Measurements from ENCODE around the gene EFHC1. TPM values are rescaled to one million over a fixed set of nuclear protein-coding genes. Genes with fewer than 3 reads are reported as not detected.
A peak's percentile ranks its signal among the peaks of the same experiment; 100 is the strongest.

The EFHC1 gene
- total and polyA plus RNA-seq, 2 of the 13 experiments (the other 11 are each of a cell fraction or from before 2014, with no cell fraction given) = 23.4 to 29.5 TPM

DNA sequence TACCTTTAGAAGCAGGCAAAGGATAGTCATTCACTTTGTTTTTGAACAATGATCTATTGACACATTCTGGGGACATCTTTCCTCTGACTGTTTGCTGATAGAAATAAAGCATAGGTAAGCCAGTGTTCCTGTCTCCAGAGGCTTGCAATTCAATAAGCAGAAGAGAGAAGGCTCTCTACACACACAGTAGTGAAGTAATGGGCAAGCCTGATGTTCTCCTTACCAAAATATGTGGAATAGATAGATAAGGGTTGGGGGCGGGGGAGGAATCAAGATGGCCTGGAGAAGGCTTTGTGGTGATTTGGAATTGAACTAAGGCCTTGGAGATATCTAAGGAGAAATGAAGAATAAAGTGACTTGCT is 30.9 kb upstream of the EFHC1 start (continued):
- TF ChIP-seq GRHL1 (CRISPR knock-in tag; conservative IDR thresholded peaks at IDR 0.05) (no peak), MEF2D (CRISPR knock-in tag; IDR thresholded peaks at IDR 0.05) (no peak), ZFX (CRISPR knock-in tag; IDR thresholded peaks at IDR 0.05; ENCODE audit: low read depth) (0 out of 2 replicates have a peak, but pooled peaks have one; percentile 2), ZNF770 (CRISPR knock-in tag; IDR thresholded peaks at IDR 0.05) (0 out of 2 replicates have a peak, but pooled peaks have one; percentile 18), ZBTB8A (CRISPR knock-in tag; IDR thresholded peaks at IDR 0.05; ENCODE audit: borderline replicate concordance, low read depth) (0 out of 2 replicates have a peak, but pooled peaks have one; percentile 55), ZNF224 (CRISPR knock-in tag; IDR thresholded peaks at IDR 0.05) (0 out of 2 replicates have a peak, but pooled peaks have one; percentile 60), IKZF1 (IDR thresholded peaks at IDR 0.05) (no peak), HDAC1 (CRISPR knock-in tag; IDR thresholded peaks at IDR 0.05) (no peak), ZNF839 (CRISPR knock-in tag; IDR thresholded peaks at IDR 0.05; ENCODE audit: borderline replicate concordance) (no peak), TAF1 (CRISPR knock-in tag; IDR thresholded peaks at IDR 0.05) (no peak), ZSCAN22 (CRISPR knock-in tag; IDR thresholded peaks at IDR 0.05) (0 out of 2 replicates have a peak, but pooled peaks have one; percentile 31), CENPBD1 (CRISPR knock-in tag; IDR thresholded peaks at IDR 0.05; ENCODE audit: borderline replicate concordance, low read depth) (0 out of 2 replicates have a peak, but pooled peaks have one; percentile 87), SCMH1 (CRISPR knock-in tag; IDR thresholded peaks at IDR 0.05; ENCODE audit: borderline replicate concordance) (no peak), ZNF44 (CRISPR knock-in tag; IDR thresholded peaks at IDR 0.05) (no peak), HCFC1 (IDR thresholded peaks at IDR 0.05; ENCODE audit: low read depth, low read length) (no peak), SMARCE1 (IDR thresholded peaks at IDR 0.05; ENCODE audit: borderline replicate concordance) (no peak)
- TF ChIP-seq, protein P1, sequence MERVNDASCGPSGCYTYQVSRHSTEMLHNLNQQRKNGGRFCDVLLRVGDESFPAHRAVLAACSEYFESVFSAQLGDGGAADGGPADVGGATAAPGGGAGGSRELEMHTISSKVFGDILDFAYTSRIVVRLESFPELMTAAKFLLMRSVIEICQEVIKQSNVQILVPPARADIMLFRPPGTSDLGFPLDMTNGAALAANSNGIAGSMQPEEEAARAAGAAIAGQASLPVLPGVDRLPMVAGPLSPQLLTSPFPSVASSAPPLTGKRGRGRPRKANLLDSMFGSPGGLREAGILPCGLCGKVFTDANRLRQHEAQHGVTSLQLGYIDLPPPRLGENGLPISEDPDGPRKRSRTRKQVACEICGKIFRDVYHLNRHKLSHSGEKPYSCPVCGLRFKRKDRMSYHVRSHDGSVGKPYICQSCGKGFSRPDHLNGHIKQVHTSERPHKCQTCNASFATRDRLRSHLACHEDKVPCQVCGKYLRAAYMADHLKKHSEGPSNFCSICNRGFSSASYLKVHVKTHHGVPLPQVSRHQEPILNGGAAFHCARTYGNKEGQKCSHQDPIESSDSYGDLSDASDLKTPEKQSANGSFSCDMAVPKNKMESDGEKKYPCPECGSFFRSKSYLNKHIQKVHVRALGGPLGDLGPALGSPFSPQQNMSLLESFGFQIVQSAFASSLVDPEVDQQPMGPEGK (CRISPR knock-in tag; IDR thresholded peaks at IDR 0.05) = 0 out of 2 replicates have a peak, but pooled peaks have one; percentile 6
- TF ChIP-seq, protein P2, sequence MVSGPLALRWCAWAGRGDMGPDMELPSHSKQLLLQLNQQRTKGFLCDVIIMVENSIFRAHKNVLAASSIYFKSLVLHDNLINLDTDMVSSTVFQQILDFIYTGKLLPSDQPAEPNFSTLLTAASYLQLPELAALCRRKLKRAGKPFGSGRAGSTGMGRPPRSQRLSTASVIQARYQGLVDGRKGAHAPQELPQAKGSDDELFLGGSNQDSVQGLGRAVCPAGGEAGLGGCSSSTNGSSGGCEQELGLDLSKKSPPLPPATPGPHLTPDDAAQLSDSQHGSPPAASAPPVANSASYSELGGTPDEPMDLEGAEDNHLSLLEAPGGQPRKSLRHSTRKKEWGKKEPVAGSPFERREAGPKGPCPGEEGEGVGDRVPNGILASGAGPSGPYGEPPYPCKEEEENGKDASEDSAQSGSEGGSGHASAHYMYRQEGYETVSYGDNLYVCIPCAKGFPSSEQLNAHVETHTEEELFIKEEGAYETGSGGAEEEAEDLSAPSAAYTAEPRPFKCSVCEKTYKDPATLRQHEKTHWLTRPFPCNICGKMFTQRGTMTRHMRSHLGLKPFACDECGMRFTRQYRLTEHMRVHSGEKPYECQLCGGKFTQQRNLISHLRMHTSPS (CRISPR knock-in tag; IDR thresholded peaks at IDR 0.05; ENCODE audit: low read depth) = no peak
- TF ChIP-seq, protein P3, sequence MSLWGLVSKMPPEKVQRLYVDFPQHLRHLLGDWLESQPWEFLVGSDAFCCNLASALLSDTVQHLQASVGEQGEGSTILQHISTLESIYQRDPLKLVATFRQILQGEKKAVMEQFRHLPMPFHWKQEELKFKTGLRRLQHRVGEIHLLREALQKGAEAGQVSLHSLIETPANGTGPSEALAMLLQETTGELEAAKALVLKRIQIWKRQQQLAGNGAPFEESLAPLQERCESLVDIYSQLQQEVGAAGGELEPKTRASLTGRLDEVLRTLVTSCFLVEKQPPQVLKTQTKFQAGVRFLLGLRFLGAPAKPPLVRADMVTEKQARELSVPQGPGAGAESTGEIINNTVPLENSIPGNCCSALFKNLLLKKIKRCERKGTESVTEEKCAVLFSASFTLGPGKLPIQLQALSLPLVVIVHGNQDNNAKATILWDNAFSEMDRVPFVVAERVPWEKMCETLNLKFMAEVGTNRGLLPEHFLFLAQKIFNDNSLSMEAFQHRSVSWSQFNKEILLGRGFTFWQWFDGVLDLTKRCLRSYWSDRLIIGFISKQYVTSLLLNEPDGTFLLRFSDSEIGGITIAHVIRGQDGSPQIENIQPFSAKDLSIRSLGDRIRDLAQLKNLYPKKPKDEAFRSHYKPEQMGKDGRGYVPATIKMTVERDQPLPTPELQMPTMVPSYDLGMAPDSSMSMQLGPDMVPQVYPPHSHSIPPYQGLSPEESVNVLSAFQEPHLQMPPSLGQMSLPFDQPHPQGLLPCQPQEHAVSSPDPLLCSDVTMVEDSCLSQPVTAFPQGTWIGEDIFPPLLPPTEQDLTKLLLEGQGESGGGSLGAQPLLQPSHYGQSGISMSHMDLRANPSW (CRISPR knock-in tag; IDR thresholded peaks at IDR 0.05; ENCODE audit: borderline replicate concordance) = 0 out of 2 replicates have a peak, but pooled peaks have one; percentile 25
